Measurements from ENCODE around the gene RBM38.
"Not testable (repeated sequence)": the region's sequence is repeated elsewhere in the genome, so short reads cannot be mapped to it uniquely, and the experiment has no call there.

RBM38 gene

GRCh38 chr20:57405236-57406016, 14.2 kb downstream of the RBM38 start:
- DNase-seq: no peak

GRCh38 chr20:57407541-57407956, 16.4 kb downstream of the RBM38 start:
- DNase-seq: no peak

- DNase-seq: peak; percentile 34
Observed at GRCh38 chr20:57408131-57408530, 16.9 kb downstream of the RBM38 start.

DNA sequence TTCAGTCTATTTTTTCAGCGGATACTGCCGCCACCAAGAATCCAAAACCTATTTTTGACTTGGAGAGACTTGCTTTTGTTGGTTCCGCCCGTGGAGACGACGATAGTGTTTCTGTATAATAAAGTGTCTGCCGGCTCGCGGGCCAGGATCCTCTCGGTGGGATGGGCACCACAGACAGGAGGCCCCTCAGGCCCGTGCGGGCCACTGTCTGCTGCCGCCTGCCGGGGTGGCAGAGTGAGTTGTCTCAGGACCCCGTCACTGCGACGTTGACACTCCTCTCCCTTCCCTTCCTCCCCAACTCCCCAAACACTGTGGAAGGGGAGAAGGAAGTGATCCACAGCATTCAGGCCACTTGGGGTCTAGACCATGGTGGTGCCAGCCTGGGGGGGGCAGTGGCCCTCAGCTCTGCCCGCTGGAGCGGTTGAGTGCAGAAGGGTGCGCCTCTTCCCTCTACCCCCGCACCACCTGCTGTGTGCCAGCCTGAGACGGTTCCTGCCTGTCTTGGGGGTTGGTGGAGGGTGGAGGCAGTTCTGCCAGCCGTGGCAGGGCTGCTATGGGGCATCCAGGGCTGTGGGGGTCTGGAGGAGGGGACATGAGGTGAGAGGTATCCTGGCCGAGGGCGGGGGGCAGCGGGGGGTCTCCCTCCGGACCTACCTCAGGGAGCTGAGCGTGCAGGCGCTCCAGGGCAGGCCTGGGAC, 17.5 kb downstream of the RBM38 start:
- no peak for DNase-seq

GRCh38 chr20:57409316-57409671, 18.1 kb downstream of the RBM38 start:
- no peak for DNase-seq

- DNase-seq: no peak
Observed at GRCh38 chr20:57409672-57410397, 18.6 kb downstream of the RBM38 start.

GRCh38 chr20:57410398-57410920, 19.3 kb downstream of the RBM38 start:
- DNase-seq: no peak

GRCh38 chr20:57410924-57411323, 19.7 kb downstream of the RBM38 start:
- no peak for DNase-seq

DNA sequence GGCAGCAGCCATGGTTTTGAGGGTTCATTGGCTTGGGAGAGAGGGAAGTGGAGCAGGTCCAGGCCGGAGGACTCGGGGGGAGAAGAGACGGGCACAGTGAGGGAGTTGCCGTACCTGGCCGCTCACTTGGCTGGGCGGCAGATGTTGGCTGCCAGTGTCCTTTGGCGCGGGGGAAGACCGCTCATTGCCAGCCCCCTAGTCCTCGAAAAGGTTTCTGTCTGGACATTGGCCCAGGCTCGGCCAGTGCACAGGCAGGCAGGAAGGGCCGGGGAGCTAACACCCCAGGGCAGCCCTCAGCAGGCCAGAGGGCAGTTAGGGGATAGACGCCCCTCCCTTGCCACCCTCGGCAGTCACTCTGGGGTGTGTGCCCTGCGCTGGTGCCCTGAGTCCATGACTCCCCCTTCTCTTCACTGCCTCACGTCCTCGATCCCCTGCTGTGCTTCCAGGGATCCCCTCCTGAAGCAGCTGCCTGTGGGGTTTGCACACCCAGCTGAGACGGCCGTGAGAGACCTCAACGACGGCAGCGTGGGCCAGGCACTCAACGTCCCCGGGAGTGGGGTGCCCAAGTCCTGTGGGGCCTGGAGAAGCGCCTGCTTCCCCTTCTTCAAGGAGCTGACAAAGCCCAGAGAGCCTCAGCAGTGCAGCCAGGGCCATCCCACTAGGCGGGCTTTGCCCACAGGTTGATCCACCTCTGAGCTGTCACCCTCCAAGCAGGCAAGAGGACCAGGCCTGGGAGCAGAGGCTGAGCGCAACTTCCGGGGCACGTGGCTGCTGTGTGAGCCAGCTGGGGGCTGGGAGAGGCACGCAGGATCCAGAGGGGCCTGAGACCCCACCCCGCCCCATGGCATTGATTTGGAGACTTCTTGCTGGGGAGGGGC, 20.4 kb downstream of the RBM38 start:
- DNase-seq: no peak

GRCh38 chr20:57412347-57413029, 21.3 kb downstream of the RBM38 start:
- no peak for DNase-seq

- DNase-seq: no peak
Observed at GRCh38 chr20:57413986-57414385, 22.8 kb downstream of the RBM38 start.

DNA sequence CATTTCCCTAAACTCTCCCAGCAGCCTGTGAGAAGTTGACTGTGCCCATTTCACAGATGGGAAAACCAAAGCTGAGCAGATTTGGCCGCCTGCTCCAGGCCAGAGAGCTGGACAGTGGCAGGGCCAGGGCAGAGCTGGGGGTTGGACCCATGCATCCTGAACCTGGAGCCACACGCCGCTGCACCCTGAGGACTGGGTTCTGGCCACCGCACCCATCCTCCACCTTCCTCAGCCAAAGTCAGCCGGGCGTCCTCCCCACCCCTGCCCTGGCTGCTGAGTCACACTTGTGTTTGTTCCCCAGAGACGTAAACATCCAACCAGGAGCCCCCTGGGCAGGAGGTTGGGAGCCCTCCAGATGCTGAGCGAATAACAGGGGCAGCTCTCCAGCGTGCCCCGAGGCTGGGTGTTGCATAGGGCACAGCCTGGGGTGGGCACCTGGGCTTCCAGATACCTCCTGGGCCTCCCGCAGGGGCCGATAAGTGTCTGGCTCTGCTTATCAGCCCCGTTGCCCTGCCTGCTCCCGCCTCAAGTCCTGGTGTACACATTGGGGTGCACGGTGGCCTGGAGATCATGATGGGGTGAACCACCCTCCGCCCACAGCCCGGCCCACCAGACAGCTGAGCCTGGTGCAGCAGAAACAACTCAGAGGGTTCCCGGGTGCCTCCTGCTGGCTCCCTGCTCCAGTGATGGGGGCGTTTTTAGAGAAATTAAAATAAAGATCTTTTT, 23.8 kb downstream of the RBM38 start:
- DNase-seq: no peak

- DNase-seq: no peak
Observed at GRCh38 chr20:57415771-57416170, 24.6 kb downstream of the RBM38 start.

- DNase-seq: no peak
Observed at GRCh38 chr20:57416296-57417022, 25.3 kb downstream of the RBM38 start.

GRCh38 chr20:57417051-57417689, 26.0 kb downstream of the RBM38 start:
- DNase-seq: no peak

DNA sequence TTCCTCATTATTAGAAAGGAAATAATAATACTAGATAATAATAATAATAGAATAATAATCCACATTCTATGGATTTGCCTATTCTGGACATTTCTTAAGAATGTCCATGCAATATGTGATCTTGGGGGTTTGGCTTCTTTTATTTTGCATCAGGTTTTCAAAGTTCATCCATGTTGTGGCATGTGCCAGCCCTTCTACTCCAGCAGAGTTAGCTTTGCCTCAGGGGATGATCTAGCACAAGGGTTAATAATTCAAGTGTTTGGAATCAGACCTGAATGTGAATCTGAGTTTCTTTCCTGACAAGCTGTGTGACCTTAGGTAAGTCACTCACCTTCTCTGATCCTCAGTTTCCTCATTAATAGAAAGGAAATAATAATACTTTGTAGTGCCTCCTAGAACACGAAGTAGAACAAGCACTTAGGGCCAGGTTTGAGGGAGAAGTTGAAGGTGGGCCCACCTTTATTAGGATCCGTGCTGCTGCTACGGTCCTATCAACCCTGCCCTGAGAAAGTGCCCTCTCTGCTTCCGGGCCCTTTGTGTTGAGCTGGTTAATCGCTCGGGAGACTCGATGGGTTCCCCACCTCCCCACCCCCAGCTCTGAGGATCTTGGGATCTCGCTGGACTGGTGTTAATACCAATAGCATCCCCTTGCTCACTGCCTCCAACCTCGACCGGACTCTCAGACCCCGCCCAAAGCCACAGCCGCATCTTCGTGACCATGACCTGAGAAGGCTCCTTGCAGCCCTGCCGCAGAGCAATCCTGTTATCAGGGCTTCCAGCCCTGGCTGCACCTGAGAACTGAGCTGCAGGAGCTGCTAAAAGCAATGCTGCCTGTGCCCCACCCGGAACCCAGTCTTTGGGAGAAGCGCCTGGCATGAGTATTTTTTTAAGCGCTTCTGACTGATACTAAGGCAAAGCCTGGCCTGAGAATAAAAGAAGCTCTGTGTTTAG, 26.9 kb downstream of the RBM38 start:
- no peak for DNase-seq

GRCh38 chr20:57419479-57419878, 28.3 kb downstream of the RBM38 start:
- DNase-seq: not testable (repeated sequence)

DNA sequence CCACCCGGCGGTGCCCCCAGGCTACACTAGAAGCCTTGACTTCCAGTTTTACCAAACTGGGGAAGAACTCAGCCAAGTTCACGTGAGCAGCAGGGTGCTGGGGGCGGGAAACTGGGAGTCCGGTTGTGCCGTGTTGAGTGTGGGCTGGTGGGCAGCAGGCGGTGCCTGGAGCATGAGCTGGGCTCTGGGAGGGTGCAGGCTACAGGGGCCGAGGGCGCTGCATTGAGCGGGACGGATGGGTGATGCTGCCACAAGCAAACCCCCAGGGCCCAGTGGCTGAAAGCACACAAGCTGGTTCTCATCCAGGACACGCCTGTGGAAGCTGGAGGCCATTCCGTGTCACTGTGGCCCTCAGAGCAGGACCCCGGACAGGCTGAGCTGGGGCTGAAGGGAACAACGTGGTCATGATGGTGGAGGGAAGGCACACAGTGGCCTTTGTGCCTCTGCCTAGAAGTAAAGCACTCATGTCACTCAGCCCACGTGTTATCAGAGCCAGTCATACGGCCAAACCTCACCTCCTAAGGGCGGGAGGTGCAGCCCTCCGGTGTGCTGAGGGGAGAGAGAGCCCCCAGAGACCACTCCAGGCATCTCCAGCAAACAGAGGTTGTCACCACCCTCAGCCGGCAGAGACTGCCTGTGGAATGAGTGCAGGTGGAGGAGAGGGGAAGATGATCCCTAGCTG, 29.5 kb downstream of the RBM38 start:
- no peak for DNase-seq

All from NCI-H2107 (cell line).